ENCODE data around the gene UGT2A2.

The UGT2A2 gene

DNA sequence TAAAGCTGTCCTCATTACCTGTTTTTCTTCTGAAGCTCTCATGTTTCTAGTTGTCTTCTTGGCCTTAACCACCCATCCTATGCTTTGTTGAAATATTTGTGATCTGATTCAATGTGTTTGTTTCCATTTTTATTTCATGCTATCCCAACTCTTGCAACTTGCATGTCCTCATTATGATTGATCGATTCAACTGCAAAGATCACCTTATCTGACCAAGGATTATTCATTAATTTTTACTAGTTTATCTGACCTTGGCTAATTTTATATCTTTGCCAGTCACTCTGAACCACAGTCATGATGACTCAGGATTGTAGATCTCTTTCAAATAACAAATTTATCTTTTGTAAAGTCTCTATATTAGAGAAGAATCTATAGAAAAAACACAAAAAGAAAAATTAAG lies 70.7 kb downstream of the UGT2A2 start:
- DNase-seq, result no peak

DNA sequence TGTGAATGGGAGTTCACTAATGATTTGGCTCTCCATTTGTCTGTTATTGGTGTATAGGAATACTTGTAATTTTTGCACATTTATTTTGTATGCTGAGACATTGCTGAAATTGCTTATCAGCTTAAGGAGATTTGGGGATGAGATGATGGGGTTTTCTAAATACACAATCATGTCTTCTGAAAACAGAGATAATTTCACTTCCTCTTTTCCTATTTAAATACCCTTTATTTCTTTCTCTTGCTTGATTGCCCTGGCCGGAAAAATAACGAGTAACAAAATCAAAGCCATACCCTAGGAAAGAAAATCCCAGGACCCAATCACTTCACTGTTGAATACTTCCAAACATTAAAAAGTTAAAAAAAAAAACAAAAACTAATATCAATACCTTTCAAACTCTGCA lies 76.0 kb downstream of the UGT2A2 start:
- no peak for DNase-seq

GRCh38 chr4:69549651-69550050 lies 89.8 kb downstream of the UGT2A2 start:
- no peak for DNase-seq

- DNase-seq, result peak; percentile 86
These were observed 93.2 kb downstream of the UGT2A2 start for GRCh38 chr4:69546134-69546765.

Data from fibroblast of upper back skin (primary cell).